WTC11 (cell line): ENCODE results near the gene ZFP62.

Experiments
- ZNF138 ChIP-seq: sonication (generic); formaldehyde crosslinking; conservative IDR thresholded peaks from 2 replicates; pipeline ENCODE4 v1.8.1; 2022; ENCODE audit warnings: mild to moderate bottlenecking, moderate library complexity, missing genetic modification reagents
- ZSCAN18 ChIP-seq: fragments of 250-450 bp; sonication (Bioruptor Pico); IDR thresholded peaks from 2 replicates; pipeline ENCODE4 v2.1.2; 2022; ENCODE audit warnings: mild to moderate bottlenecking, moderate library complexity

- TF ChIP-seq ZSCAN18 (CRISPR knock-in tag): no peak
- no peak for TF ChIP-seq ZNF138 (CRISPR knock-in tag)
These were observed 45.7 kb downstream of the ZFP62 start for GRCh38 chr5:180815293-180815917.
